GM18505 (cell line): Measurements from ENCODE around the gene PAK5.

Experiments used
- ATAC-seq: cut with Tn5 transposase; IDR thresholded peaks from one replicate; pipeline ENCODE4 v1.9.1; 2021; ENCODE audit not compliant: unreplicated experiment
- POLR2A ChIP-seq: IDR thresholded peaks from 4 replicates; pipeline ENCODE4 v1.6.1; 2011; ENCODE audit warnings: borderline replicate concordance; ENCODE audit not compliant: insufficient read depth, insufficient read length; ENCODE audit errors: extremely low read depth

The PAK5 gene

DNA sequence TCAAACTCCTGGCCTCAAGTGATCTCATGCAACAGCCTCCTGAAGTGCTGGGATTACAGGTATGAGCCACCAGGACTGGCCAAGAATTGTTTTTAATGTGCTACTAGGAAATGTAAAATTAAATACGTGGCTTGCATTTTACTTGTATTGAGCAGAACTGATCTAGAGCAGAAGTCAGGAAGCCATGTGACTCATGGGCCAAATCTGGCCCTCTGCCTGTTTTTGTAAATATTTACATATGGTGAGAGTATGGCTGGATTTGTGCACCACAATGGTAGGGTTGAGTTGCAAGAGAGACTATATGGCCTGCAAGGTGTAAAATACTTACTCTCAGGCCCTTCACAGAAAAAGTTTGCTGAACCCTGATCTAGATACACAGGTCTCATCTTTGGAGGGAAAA is 248.7 kb downstream of the PAK5 start:
- ATAC-seq = no peak
- TF ChIP-seq POLR2A = no peak

DNA sequence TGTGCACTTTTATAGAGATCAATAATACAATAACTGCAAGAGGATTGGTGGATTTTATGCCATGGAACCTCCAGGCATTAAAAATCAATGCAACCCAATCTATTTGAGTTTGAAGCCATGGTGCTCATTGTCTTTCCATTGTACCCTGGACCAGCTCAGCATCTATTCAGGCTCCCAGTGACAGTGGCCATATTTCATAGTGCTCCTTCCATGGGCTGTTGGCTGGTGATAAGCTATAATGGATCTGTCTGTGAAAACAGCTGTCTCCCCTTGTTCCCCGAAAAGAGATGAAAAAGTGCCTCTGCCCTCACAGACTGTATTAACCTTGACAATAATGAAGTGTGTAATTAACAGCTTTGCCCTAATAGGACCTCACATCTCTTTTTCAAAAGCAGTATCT is 250.2 kb downstream of the PAK5 start:
- ATAC-seq = no peak
- TF ChIP-seq POLR2A = no peak

- ATAC-seq = no peak
- no peak for TF ChIP-seq POLR2A
Observed at GRCh38 chr20:9583151-9583550, 255.7 kb downstream of the PAK5 start.

GRCh38 chr20:9582137-9582536 is 256.7 kb downstream of the PAK5 start:
- no peak for ATAC-seq
- TF ChIP-seq POLR2A = no peak

GRCh38 chr20:9581509-9581908 is 257.4 kb downstream of the PAK5 start:
- no peak for TF ChIP-seq POLR2A
- ATAC-seq = no peak

DNA sequence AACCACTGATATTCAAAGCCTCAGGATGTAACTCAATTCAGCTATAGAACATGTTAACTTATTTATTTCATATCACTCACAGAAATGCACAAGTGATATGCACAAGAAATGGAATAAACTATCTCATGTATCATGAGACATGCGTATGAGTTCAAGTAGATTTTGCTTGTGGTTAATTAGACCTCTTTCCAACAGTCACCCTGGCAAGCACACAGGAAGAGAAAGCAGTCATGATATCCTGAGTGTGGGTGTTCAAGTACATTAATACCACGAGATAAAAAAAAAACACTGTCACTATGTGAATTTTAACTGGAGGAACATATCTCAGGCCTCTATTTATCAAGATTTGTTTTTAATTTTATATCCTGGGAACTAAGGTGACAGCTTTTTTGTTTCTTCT is 260.3 kb downstream of the PAK5 start:
- no peak for ATAC-seq
- TF ChIP-seq POLR2A = no peak

GRCh38 chr20:9577397-9577796 is 261.5 kb downstream of the PAK5 start:
- no peak for ATAC-seq
- no peak for TF ChIP-seq POLR2A

DNA sequence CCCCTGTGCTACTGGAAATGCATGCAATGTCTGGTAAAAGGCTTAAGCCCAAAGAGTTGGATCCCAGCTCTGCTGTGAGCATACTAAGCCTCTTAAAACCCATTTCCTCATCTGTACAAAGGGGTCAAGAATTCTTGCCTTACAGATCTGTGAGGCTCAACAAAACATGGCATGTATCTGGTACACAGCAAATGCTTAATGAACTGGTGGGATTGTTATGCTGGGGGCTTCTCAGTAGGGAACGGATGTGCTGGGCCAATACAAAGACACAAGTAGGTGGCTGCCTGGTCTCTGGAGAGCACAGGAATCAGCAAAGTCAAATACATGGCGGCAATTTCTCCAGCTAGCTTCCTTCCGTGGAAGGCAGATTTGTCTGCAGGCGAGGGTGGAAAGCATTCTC is 262.2 kb downstream of the PAK5 start:
- no peak for TF ChIP-seq POLR2A
- ATAC-seq = no peak

DNA sequence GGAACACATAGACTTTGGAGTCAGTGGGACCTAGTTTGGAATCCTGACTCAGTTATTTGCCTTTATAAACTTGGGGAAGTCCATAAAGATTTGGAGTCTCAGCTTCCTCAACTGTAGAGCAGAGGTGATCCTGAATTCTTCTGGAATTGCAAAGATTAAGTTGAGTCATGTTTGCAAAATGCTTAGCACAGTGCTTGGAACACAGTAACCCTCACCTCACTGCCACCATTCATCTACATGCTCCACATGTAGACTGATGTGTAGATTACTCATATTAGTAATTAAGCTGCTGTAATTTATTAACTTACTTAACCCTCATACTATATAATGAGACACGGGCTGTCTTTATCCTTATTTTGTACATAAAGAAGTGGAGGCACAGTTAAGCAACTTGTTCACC is 263.0 kb downstream of the PAK5 start:
- ATAC-seq = no peak
- no peak for TF ChIP-seq POLR2A

DNA sequence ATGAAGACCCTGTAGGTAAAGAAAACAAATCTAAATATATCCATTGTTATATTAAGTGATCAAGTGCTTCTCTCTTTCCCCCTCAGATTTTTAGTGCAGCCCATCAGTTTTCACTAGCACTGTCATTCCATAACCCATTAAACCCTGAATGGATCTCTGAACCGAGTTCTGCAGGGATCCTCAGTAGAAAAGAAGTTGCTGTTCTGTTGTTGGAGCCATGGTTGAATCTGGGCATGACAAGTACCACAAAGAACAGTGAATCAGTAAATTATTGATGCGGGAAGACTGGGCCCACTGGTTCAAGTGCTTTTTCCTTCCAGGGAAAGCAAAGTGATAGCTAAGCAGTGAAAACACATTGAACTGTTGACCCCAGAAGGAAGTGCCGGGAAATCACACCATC is 264.1 kb downstream of the PAK5 start:
- TF ChIP-seq POLR2A = no peak
- ATAC-seq = no peak

DNA sequence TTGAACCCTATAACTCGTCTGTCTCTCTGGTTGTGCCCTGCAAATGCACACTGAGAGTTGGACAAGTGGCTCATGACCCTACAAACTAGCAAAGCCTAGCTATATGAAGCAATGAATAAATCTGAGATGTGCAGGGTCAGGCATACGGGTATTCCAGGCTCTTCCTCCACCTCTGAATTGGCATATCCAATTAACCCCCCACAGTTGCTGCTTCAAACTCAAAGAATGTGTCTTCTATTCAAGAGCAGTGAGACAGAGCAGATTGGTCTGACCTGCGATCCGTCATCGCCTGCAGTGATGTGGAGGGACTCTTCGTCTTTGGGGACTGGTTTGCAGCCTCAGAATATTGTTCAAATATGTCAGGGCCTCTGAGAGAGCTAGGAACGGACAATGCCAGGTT is 264.7 kb downstream of the PAK5 start:
- TF ChIP-seq POLR2A = no peak
- ATAC-seq = no peak

DNA sequence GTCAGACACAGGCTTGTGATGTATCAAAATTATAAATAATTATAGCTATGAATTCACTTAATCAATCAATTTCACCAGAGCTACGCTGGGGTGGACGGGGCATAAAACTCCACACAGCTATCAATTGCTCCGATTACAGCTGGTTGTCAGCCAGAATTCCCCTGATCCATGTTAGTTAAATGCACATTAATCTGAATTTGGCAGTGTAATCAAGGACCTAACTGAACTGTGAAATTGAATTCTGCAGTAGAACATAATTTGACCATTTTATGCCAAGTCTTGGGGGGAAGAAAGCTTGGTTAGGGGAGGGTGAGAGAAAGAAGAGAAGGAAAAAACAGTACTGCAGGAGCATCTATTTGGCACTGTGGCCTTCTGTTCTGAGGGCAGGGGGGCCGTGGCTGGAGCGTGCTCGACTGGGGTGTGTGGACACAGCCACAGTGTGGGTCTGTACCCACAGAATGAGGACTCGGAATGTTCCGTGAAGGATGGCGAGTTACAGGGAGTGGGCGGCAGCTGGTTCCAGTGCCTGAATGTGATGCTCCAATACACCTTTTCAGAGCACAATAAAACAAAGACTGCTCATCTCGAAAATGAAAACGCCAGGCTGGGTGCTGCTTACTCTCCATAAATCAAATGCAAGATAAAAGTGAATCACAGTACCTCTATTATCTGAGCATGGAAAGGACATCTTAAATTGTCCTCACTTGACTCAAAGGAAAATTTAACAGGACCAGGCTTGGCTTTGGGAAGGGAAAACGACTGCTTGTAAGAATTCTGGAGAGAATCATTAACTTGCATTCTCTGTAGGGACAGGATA is 265.3 kb downstream of the PAK5 start:
- no peak for ATAC-seq
- TF ChIP-seq POLR2A = no peak

DNA sequence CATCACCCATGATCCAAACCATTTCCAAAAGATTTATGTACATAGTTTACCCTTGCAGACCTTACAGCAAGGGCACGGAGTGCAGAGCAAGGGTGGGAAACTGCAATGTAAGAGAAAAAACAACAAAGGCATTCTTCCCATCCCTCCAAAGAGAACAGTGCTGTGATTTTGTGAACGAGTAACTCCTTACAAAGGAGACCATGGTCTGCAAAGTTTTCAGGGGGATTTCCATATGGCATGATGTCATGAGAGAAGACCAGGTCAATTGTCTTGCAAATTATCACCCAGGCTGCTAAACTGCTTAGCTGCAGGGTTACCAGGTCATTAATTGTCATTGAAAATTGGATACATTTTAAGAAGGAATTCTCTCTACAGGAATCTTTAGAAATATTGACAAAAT is 266.2 kb downstream of the PAK5 start:
- no peak for ATAC-seq
- no peak for TF ChIP-seq POLR2A

GRCh38 chr20:9571783-9572182 is 267.1 kb downstream of the PAK5 start:
- no peak for TF ChIP-seq POLR2A
- no peak for ATAC-seq

- TF ChIP-seq POLR2A = no peak
- no peak for ATAC-seq
Observed at GRCh38 chr20:9570612-9571011, 268.3 kb downstream of the PAK5 start.
